Mesothelial cell of epicardium (in vitro differentiated cells): ENCODE data around the gene ABCA3. TPM values are rescaled to one million over a fixed set of nuclear protein-coding genes. Genes with fewer than 3 reads are reported as not detected.
A peak's percentile ranks its signal among the peaks of the same experiment; 100 is the strongest.

ENCODE experiments used
- DNase-seq, 2 experiments: peaks; one replicate each; pipeline ENCODE4 v3.0.0; 2021; ENCODE audit warnings: low spot score in 2 of 2; ENCODE audit not compliant: unreplicated experiment in 2 of 2
- H3K27ac Mint-ChIP-seq: 2 replicates; pipeline ENCODE4 v1.8.0; 2021; ENCODE audit warnings: mixed read lengths
- H3K27me3 Mint-ChIP-seq: 2 replicates; pipeline ENCODE4 v1.8.0; 2021; ENCODE audit warnings: low read depth, mixed read lengths
- H3K36me3 Mint-ChIP-seq: 2 replicates; pipeline ENCODE4 v1.8.0; 2021; ENCODE audit warnings: mixed read lengths
- H3K4me1 Mint-ChIP-seq: 2 replicates; pipeline ENCODE4 v1.8.0; 2021; ENCODE audit warnings: mixed read lengths
- H3K4me3 Mint-ChIP-seq: 2 replicates; pipeline ENCODE4 v1.8.0; 2021; ENCODE audit warnings: mild to moderate bottlenecking, moderate library complexity, mixed read lengths
- H3K9me3 Mint-ChIP-seq: 2 replicates; pipeline ENCODE4 v1.8.0; 2021; ENCODE audit warnings: mixed read lengths
- total RNA-seq: library from RNA; stranded (reverse); gene quantifications from 3 replicates; pipeline ENCODE4 v1.2.1, GENCODE V29; 2021
- TF ChIP-seq, protein P1 (sequence below): fragments of 200-600 bp; sonication (generic); IDR thresholded peaks from one replicate; pipeline ENCODE4 v1.5.0; 2021; ENCODE audit warnings: antibody characterized with exemption; ENCODE audit not compliant: unreplicated experiment

Gene ABCA3
- total RNA-seq, 1 donor from 2014 or later: 3.5 TPM

GRCh38 chr16:2364638-2365210, 24.2 kb upstream of the ABCA3 start:
- Mint-ChIP-seq H3K27ac (peak overlapping the region; percentile 85), H3K27me3 (peaks cover 22% of the 10 kb centered on the region), H3K4me3 (no peak overlapping the region), H3K36me3 (no peaks in the 10 kb centered on the region), H3K9me3 (no peaks in the 10 kb centered on the region), H3K4me1 (peaks cover 33% of the 10 kb centered on the region)
- no peak for DNase-seq
- TF ChIP-seq, protein P1, sequence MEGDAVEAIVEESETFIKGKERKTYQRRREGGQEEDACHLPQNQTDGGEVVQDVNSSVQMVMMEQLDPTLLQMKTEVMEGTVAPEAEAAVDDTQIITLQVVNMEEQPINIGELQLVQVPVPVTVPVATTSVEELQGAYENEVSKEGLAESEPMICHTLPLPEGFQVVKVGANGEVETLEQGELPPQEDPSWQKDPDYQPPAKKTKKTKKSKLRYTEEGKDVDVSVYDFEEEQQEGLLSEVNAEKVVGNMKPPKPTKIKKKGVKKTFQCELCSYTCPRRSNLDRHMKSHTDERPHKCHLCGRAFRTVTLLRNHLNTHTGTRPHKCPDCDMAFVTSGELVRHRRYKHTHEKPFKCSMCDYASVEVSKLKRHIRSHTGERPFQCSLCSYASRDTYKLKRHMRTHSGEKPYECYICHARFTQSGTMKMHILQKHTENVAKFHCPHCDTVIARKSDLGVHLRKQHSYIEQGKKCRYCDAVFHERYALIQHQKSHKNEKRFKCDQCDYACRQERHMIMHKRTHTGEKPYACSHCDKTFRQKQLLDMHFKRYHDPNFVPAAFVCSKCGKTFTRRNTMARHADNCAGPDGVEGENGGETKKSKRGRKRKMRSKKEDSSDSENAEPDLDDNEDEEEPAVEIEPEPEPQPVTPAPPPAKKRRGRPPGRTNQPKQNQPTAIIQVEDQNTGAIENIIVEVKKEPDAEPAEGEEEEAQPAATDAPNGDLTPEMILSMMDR: no peak

DNA sequence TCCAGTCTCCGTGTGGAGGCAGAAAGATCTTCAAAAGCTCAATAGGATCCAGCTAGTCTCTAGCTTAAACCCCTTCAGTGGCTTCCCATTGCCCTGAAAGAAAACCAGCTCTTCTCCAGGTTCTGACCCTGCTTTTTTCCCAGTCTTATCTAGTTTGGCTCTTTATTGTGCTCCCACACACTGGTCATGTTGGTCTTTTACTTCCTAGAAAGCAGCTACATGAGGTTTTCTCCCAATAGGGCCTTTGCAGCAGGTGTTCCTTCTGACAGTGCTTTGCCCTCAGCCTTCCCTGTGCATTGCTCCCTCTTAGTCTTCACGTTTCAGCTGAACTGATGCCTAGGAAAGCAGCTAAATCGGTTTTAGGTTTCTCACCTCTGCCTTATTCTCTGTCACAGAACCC, 21.7 kb upstream of the ABCA3 start:
- no peak for DNase-seq
- Mint-ChIP-seq H3K36me3 (peaks cover 3% of the 10 kb centered on the region), H3K4me1 (peaks cover 28% of the 10 kb centered on the region), H3K9me3 (peaks cover 9% of the 10 kb centered on the region), H3K27me3 (peaks cover 39% of the 10 kb centered on the region), H3K4me3 (no peak overlapping the region), H3K27ac (no peak overlapping the region)
- TF ChIP-seq, protein P1: no peak

DNA sequence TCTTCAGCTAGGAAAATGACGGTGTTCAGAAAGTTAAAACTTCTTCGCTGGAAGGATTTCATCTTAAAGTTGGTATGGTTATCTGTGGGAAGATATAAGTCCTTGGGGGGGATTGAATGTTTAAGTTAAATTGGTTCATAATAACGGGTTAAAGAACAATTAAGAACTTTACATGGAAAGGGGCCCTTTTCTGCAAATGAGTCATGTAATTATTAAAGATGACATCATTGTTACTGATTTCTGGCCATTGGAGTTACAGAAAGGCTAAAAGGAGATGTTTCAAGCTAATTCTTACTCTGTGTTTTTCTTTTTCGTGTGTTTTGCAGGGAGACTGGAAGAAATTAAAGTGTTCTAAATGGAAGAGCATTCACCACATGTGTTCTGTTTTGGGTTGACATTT, 20.6 kb upstream of the ABCA3 start:
- H3K9me3 Mint-ChIP-seq: peaks cover 10% of the 10 kb centered on the region
- peaks cover 20% of the 10 kb centered on the region for H3K4me1 Mint-ChIP-seq
- H3K27ac Mint-ChIP-seq: no peak overlapping the region
- DNase-seq: no peak
- TF ChIP-seq, protein P1: no peak
- no peak overlapping the region for H3K4me3 Mint-ChIP-seq
- H3K36me3 Mint-ChIP-seq: peaks cover 3% of the 10 kb centered on the region
- H3K27me3 Mint-ChIP-seq: peaks cover 39% of the 10 kb centered on the region

GRCh38 chr16:2359919-2360318, 19.4 kb upstream of the ABCA3 start:
- Mint-ChIP-seq H3K36me3 (peaks cover 3% of the 10 kb centered on the region), H3K4me3 (no peak overlapping the region), H3K9me3 (peaks cover 10% of the 10 kb centered on the region), H3K27me3 (peaks cover 41% of the 10 kb centered on the region), H3K4me1 (peaks cover 8% of the 10 kb centered on the region), H3K27ac (no peak overlapping the region)
- TF ChIP-seq, protein P1: no peak
- DNase-seq: no peak

DNA sequence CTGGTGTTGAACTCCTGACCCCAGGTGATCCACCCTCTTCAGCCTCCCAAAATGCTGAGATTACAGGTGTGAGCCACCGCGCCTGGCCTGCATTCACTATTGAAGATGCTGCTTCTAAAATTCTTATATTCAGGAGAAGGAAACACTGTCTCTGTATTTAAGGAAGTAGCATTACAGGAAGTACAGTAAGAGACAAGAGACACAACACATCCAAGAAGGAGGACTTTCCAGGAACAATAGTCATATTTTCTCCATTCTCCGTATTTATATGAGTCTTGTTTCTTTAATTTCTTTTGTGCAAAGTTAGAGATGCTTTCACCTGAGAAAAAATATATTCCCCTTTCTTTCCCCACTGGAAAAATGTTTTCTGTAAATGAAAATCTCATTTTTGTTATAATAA, 18.3 kb upstream of the ABCA3 start:
- H3K4me3 Mint-ChIP-seq: no peak overlapping the region

More for the DNA sequence above, 18.3 kb upstream of the ABCA3 start:
- no peaks in the 10 kb centered on the region for H3K4me1 Mint-ChIP-seq
- peaks cover 48% of the 10 kb centered on the region for H3K27me3 Mint-ChIP-seq
- no peak for DNase-seq
- TF ChIP-seq, protein P1: no peak
- no peak overlapping the region for H3K27ac Mint-ChIP-seq
- peaks cover 10% of the 10 kb centered on the region for H3K9me3 Mint-ChIP-seq
- peaks cover 3% of the 10 kb centered on the region for H3K36me3 Mint-ChIP-seq
